NT2/D1 (cell line): ENCODE data around the gene PTPRN.

ENCODE experiments used
- YY1 ChIP-seq: IDR thresholded peaks from 2 replicates; pipeline ENCODE4 v1.6.1; 2011; ENCODE audit not compliant: insufficient read length, insufficient read depth
- ZNF274 ChIP-seq: IDR thresholded peaks from 2 replicates; pipeline ENCODE4 v1.6.1; 2011; ENCODE audit warnings: mild to moderate bottlenecking, low read depth, low read length

GRCh38 chr2:219271021-219271420, 38.2 kb downstream of the PTPRN start:
- TF ChIP-seq YY1, result no peak
- TF ChIP-seq ZNF274, result no peak
